GM19193 (cell line): ENCODE results near the gene NCR3LG1.

ENCODE experiments used
- POLR2A ChIP-seq: IDR thresholded peaks from 4 replicates; pipeline ENCODE4 v1.6.1; 2011; ENCODE audit not compliant: insufficient read depth, insufficient read length; ENCODE audit errors: extremely low read depth

NCR3LG1 gene

DNA sequence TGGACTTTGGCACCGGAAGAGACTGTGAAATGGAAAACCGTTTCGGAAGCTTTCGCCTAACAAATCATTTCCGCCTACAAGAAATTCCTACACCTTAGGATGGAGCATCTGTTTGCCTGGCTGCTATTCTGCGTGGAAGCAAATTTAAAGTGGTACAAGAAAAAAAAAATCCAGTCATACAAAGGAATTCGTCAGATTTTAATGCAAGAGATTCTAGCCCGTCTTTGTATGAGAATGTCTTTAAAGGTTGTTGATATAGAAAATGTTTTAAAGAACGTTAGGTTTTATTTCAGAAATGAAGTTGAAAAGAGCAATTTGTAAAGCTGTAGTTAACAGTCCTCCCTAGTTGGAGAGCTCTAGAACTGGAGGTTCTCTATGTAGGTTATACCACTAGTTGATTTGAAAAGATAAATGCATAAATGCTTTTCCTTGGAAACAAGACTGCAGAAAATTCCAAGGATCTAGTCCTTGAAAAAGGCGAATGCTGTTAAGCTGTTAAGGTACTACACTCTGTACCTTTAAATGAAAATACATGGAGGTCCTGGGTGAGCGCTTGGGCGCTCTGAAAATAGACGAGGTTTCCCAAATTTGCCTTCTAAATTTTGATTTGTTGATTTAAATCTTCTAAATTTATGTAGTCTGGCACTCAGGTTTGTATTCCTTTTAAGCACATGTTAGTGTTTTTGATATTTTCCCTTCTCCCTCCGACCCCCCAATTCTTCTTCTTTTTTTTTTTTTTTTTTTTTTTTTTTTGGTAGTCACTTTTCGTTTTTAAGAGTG lies 2.4 kb downstream of the NCR3LG1 start:
- TF ChIP-seq POLR2A, result no peak

DNA sequence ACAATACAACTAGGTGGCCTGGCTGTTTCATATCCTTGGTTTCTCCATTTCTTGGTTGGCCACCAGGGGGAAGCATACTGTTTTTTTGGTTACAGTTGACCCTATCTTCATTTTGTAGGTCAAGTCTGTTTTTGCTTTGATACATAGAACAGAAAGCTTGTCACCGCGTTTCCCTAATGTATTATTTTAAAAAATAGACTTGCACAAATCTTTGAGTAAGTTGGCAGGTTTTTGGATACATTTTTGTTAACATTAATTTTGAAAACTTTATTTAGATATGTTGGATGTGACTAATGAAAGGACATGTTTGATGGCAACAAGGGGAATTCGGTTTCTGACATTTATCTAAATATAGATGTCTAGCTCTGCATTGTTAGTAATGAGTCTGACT lies 3.0 kb downstream of the NCR3LG1 start:
- no peak for TF ChIP-seq POLR2A

DNA sequence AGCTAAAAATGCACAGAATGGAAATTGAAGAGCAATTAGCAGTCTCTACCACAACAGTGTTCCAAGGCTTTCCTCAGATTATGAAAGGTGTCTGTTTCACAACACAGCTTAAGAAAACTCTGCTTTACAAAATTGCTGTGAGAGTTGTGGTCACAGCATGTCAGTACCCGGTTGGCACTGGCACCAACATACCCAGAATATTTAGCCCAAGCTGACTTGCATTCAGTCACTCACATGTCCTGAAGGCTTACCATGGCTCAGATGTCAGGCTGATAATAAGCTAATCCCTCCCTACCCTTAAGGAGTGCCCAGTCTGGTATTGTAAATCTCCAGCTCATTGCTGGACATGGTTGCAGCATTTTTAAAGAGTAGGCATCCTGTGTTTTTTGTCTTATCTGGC lies 14.9 kb downstream of the NCR3LG1 start:
- no peak for TF ChIP-seq POLR2A

- no peak for TF ChIP-seq POLR2A
Observed at GRCh38 chr11:17368551-17368950, 17.0 kb downstream of the NCR3LG1 start.

DNA sequence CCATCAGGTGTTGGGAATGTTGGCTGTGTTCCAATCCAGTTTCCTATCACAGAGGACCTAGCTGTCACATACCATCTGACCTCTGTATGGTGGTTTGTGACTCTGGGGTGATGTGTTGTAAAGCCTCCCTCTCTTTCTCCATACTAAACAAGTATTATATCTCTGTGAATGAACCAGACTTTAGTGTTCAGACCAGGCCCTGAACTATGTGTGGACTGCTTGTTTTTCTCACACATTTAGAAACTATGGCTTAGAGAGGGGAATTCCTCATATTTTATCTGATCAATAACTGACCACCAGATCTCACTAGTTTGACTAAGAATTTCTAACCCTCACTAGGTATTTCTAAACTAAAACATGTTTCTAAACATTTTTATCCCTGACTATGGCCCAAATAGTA lies 17.5 kb downstream of the NCR3LG1 start:
- TF ChIP-seq POLR2A, result no peak

DNA sequence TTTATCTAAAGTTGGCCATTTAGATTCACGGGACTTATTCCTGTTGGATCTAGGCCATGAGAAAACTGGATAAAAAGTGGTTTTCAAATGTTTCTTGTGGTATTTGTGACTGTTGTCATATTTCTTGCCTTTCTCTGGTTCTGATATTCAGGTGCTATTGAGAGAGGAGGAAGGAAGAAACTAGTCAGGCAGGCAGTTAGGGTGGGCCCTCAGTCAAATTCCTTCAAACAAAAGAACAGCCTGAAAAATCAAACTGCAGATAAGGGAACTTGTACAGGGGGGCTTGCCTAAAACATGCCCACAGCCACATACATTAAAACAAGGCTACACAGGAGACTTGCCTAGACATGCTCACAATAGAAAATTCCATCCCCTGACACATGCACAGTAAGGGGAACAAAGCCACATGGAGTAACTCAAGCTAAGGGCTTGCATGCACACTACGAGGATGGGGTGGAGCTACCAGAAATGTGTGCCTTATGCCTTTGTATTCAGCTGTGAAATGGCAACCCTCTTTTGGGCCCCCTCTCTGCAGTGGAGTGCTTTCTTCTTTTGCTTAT lies 18.2 kb downstream of the NCR3LG1 start:
- no peak for TF ChIP-seq POLR2A

DNA sequence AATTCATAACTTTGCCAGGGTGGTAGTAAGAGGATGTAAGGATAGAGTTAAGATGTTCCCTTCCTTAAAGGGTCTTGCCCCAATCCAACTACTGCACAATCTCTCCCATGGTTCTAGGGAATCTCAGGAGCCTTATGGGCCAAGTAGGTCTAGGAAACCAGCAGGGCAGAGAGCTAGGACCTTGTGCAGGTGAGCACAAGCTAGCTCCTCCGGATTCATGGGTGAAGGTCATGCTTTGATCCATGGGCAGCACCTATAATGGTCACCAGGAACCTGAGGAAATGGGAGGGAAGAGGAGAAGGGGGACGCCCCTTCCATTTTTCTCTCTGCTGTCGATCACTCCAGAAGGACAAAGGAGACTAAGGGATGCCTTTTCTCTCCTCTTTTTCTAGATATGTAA lies 20.0 kb downstream of the NCR3LG1 start:
- no peak for TF ChIP-seq POLR2A

GRCh38 chr11:17375547-17375946 lies 23.9 kb downstream of the NCR3LG1 start:
- no peak for TF ChIP-seq POLR2A

DNA sequence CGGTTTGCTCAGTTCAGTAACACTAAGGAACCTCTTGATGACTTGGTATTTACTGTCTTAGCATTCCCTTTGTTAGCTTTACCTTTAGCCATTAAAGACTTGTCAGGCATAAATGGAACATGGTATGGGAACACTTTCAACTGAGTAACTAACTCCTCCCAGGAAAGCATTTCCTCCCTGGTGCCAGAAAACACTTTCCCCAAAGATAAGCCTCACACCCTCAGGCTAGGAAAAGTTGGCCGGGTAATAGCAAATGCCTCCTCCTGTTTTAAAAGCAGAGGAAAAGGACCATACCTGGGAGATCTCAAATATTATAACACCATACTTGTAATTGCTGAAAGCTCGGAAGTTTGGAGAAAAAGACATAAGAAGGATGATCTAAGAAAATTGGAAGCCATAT lies 24.9 kb downstream of the NCR3LG1 start:
- TF ChIP-seq POLR2A, result no peak

- TF ChIP-seq POLR2A, result no peak
Observed at GRCh38 chr11:17378655-17379054, 27.1 kb downstream of the NCR3LG1 start.

- TF ChIP-seq POLR2A, result no peak
Observed at GRCh38 chr11:17379383-17380180, 28.0 kb downstream of the NCR3LG1 start.

GRCh38 chr11:17381156-17381555 lies 29.6 kb downstream of the NCR3LG1 start:
- no peak for TF ChIP-seq POLR2A

- no peak for TF ChIP-seq POLR2A
Observed at GRCh38 chr11:17382046-17382728, 30.6 kb downstream of the NCR3LG1 start.

- no peak for TF ChIP-seq POLR2A
Observed at GRCh38 chr11:17383461-17383860, 31.9 kb downstream of the NCR3LG1 start.

DNA sequence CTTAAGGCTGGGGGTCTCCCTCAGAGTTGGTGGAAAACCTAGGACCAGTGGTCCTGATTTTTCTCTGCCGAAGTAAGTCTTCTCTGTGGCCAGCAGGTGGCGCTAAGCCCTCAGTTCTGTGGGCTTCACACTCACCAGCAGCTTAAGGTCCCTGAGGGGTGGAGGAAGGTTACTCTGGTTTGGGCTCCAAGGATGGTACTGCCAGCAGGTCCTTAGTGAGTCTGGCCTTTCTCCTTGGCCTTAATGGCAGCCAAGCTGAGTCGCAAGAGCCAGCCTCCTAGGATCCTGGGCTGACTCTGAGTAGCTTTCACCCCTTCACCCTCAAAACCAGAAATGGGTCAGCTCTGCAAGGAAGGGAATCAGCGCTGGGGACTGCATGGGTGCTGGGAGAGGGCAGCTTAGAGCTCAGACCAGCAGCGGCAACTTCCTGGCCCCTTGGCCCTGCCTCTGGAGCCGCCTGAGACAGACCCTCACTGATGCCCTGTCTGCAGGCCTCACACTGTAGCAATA lies 32.5 kb downstream of the NCR3LG1 start:
- no peak for TF ChIP-seq POLR2A
